Measurements from ENCODE around the gene CMKLR1. TPM values are rescaled to one million over a fixed set of nuclear protein-coding genes. Genes with fewer than 3 reads are reported as not detected.

The CMKLR1 gene
- total and polyA plus RNA-seq, 2 donors (not counting 3 experiments of a cell fraction or from before 2014, with no cell fraction given) = 0.61 TPM; not detected in 1

- H3K4me2 ChIP-seq (ENCODE audit: insufficient read depth, low read length) = no peak overlapping the region
- FAIRE-seq = no peak
- dilution Hi-C loops (cut with MboI; ENCODE audit: extremely low pct_ligation_motif_present, low sequenced_read_pairs) = no loop called here
- no peak for DNase-seq (ENCODE audit: low read depth, low spot score)
- no peak overlapping the region for H2AFZ ChIP-seq (ENCODE audit: low read depth, low read length)
- H3K4me1 ChIP-seq (ENCODE audit: control insufficient read depth, extremely low read depth, insufficient read depth, low read length) = no peaks in the 10 kb centered on the region
- no TSS peak for BruUV-seq (replicated peaks)
- no peaks in the 10 kb centered on the region for H3K27me3 ChIP-seq (ENCODE audit: control insufficient read depth in 2 of 2, insufficient read depth in 2 of 2, low read length in 2 of 2)
- H3K79me2 ChIP-seq (ENCODE audit: control insufficient read depth, insufficient read depth, low read length) = no peaks in the 10 kb centered on the region
- ChIA-PET CTCF (no interaction called here), POLR2A (no interaction called here)
- no peaks in the 10 kb centered on the region for H3K9me1 ChIP-seq (replicated peaks; ENCODE audit: control insufficient read depth, extremely low read depth, insufficient read depth, low read length)
- H3K9ac ChIP-seq (replicated peaks; ENCODE audit: extremely low read depth, insufficient read depth, low read length) = no peak overlapping the region
- intact Hi-C loops (cut with micrococcal nuclease) = no loop called here
- no peak overlapping the region for H3K4me3 ChIP-seq (replicated peaks in 1 of 3; ENCODE audit: insufficient read depth in 1 of 3, low read depth in 1 of 3, low read length in 3 of 3)
- H3K9me3 ChIP-seq (replicated peaks; ENCODE audit: control insufficient read depth, insufficient read depth, low read length) = no peaks in the 10 kb centered on the region
- H3K27ac ChIP-seq (ENCODE audit: insufficient read depth, low read depth, low read length) = no peak overlapping the region
- TF ChIP-seq POLR2AphosphoS5 (IDR thresholded peaks at IDR 0.05; ENCODE audit: insufficient read depth, low read depth, low read length) (no peak), EZH2 (IDR thresholded peaks at IDR 0.05; ENCODE audit: borderline replicate concordance, low read depth, low read length, severe bottlenecking) (no peak), GATA2 (IDR thresholded peaks at IDR 0.05; ENCODE audit: insufficient read depth, insufficient read length, low read depth, low read length) (no peak), MAX (IDR thresholded peaks at IDR 0.05; ENCODE audit: insufficient read depth, insufficient read length) (no peak), POLR2A (IDR thresholded peaks at IDR 0.05; ENCODE audit: low read depth, low read length) (no peak)
- H3K36me3 ChIP-seq (ENCODE audit: control insufficient read depth in 2 of 2, extremely low read depth in 1 of 2, insufficient read depth in 2 of 2, low read length in 2 of 2) = no peaks in the 10 kb centered on the region
- H4K20me1 ChIP-seq (replicated peaks; ENCODE audit: control insufficient read depth, extremely low read depth, insufficient read depth, low read length) = no peaks in the 10 kb centered on the region
Measured at GRCh38 chr12:108361606-108362005, 22.5 kb upstream of the CMKLR1 start.

GRCh38 chr12:108360487-108360886 is 21.4 kb upstream of the CMKLR1 start:
- Histone ChIP-seq H3K36me3 (ENCODE audit: control insufficient read depth in 2 of 2, extremely low read depth in 1 of 2, insufficient read depth in 2 of 2, low read length in 2 of 2) (no peaks in the 10 kb centered on the region), H3K9me3 (replicated peaks; ENCODE audit: control insufficient read depth, insufficient read depth, low read length) (no peaks in the 10 kb centered on the region), H4K20me1 (replicated peaks; ENCODE audit: control insufficient read depth, extremely low read depth, insufficient read depth, low read length) (no peaks in the 10 kb centered on the region), H2AFZ (ENCODE audit: low read depth, low read length) (no peak overlapping the region), H3K4me1 (ENCODE audit: control insufficient read depth, extremely low read depth, insufficient read depth, low read length) (no peaks in the 10 kb centered on the region), H3K27ac (ENCODE audit: insufficient read depth, low read depth, low read length) (no peak overlapping the region), H3K79me2 (ENCODE audit: control insufficient read depth, insufficient read depth, low read length) (no peaks in the 10 kb centered on the region), H3K9me1 (replicated peaks; ENCODE audit: control insufficient read depth, extremely low read depth, insufficient read depth, low read length) (no peaks in the 10 kb centered on the region), H3K4me3 (replicated peaks in 1 of 3; ENCODE audit: insufficient read depth in 1 of 3, low read depth in 1 of 3, low read length in 3 of 3) (no peak overlapping the region), H3K27me3 (ENCODE audit: control insufficient read depth in 2 of 2, insufficient read depth in 2 of 2, low read length in 2 of 2) (no peaks in the 10 kb centered on the region), H3K4me2 (ENCODE audit: insufficient read depth, low read length) (no peak overlapping the region), H3K9ac (replicated peaks; ENCODE audit: extremely low read depth, insufficient read depth, low read length) (no peak overlapping the region)
- no peak for FAIRE-seq
- TF ChIP-seq JUN (IDR thresholded peaks at IDR 0.05; ENCODE audit: borderline replicate concordance, insufficient read depth, insufficient read length, low read depth) (no peak), FOS (IDR thresholded peaks at IDR 0.05; ENCODE audit: borderline replicate concordance, insufficient read depth, low read length) (no peak), POLR2AphosphoS5 (IDR thresholded peaks at IDR 0.05; ENCODE audit: insufficient read depth, low read depth, low read length) (no peak), CTCF (IDR thresholded peaks at IDR 0.05; ENCODE audit: extremely low read depth in 1 of 2, insufficient read depth in 1 of 2, low read depth in 1 of 2, low read length in 2 of 2) (no peak), EZH2 (IDR thresholded peaks at IDR 0.05; ENCODE audit: borderline replicate concordance, low read depth, low read length, severe bottlenecking) (no peak), MYC (IDR thresholded peaks at IDR 0.05; ENCODE audit: low read depth, low read length) (no peak), POLR2A (IDR thresholded peaks at IDR 0.05; ENCODE audit: low read depth, low read length) (no peak), MAX (IDR thresholded peaks at IDR 0.05; ENCODE audit: insufficient read depth, insufficient read length) (no peak), GATA2 (IDR thresholded peaks at IDR 0.05; ENCODE audit: insufficient read depth, insufficient read length, low read depth, low read length) (no peak)
- ChIA-PET CTCF (interaction anchor here (1.0 to 1.1 kb wide), 3 partner anchors 10 to 475 kb away, joined by 3 read pairs; no protein-coding TSS in a partner anchor), POLR2A (no interaction called here)
- BruUV-seq (replicated peaks) = no TSS peak
- intact Hi-C loops (cut with micrococcal nuclease) = no loop called here
- dilution Hi-C loops (cut with MboI; ENCODE audit: extremely low pct_ligation_motif_present, low sequenced_read_pairs) = no loop called here
- peak; percentile 47 for DNase-seq (ENCODE audit: low read depth, low spot score)
